Inflammatory macrophage (primary cell): ENCODE measurements around the gene LPAR2.
A peak's percentile ranks its signal among the peaks of the same experiment; 100 is the strongest.

Experiments used
- DNase-seq, 2 donors: peaks; one replicate each; pipeline ENCODE4 v3.0.0-alpha.2; 2020 to 2022

LPAR2 gene

GRCh38 chr19:19653597-19654147, 25.7 kb upstream of the LPAR2 start:
- DNase-seq = no peak

GRCh38 chr19:19652482-19653295, 24.7 kb upstream of the LPAR2 start:
- DNase-seq = no peak

GRCh38 chr19:19651076-19651475, 23.1 kb upstream of the LPAR2 start:
- DNase-seq = no peak

GRCh38 chr19:19650331-19650730, 22.3 kb upstream of the LPAR2 start:
- no peak for DNase-seq

- DNase-seq = no peak
Observed at GRCh38 chr19:19649580-19649995, 21.6 kb upstream of the LPAR2 start.

- DNase-seq = no peak
Observed at GRCh38 chr19:19649155-19649554, 21.1 kb upstream of the LPAR2 start.

- no peak for DNase-seq
Observed at GRCh38 chr19:19647037-19647835, 19.2 kb upstream of the LPAR2 start.

- no peak for DNase-seq
Observed at GRCh38 chr19:19645233-19645870, 17.3 kb upstream of the LPAR2 start.

- no peak for DNase-seq
Observed at GRCh38 chr19:19644054-19644388, 16.0 kb upstream of the LPAR2 start.

GRCh38 chr19:19643158-19644053, 15.4 kb upstream of the LPAR2 start, which contains the start of gene GMIP:
TSS of gene GMIP (minus strand) at chr19:19643657. CDS start at chr19:19643529, 128 bp downstream.
- peak; percentile 69 to 81 for DNase-seq

GRCh38 chr19:19642506-19643157, 14.6 kb upstream of the LPAR2 start:
- peak; percentile 31 to 44 for DNase-seq

GRCh38 chr19:19637523-19638251, 9.7 kb upstream of the LPAR2 start:
- no peak for DNase-seq

- no peak for DNase-seq
Observed at GRCh38 chr19:19637186-19637522, 9.1 kb upstream of the LPAR2 start.

GRCh38 chr19:19636573-19637185, 8.7 kb upstream of the LPAR2 start:
- DNase-seq = no peak

- no peak for DNase-seq
Observed at GRCh38 chr19:19635313-19635702, 7.3 kb upstream of the LPAR2 start.

- no peak for DNase-seq
Observed at GRCh38 chr19:19634516-19635312, 6.7 kb upstream of the LPAR2 start.

GRCh38 chr19:19633711-19634515, 5.9 kb upstream of the LPAR2 start:
- DNase-seq = no peak

GRCh38 chr19:19632661-19633060, 4.6 kb upstream of the LPAR2 start:
- DNase-seq = no peak

GRCh38 chr19:19631346-19631745, 3.3 kb upstream of the LPAR2 start:
- DNase-seq = no peak
